BE2C (cell line): ENCODE data around the gene OPRD1.

Experiments
- DNase-seq: peaks from one replicate; pipeline ENCODE4 v3.0.0-alpha.2; 2020
- H3K27me3 ChIP-seq: fragments of 250-450 bp; sonication (Bioruptor Pico); 2 replicates; pipeline ENCODE4 v1.5.1; 2020; ENCODE audit warnings: mild to moderate bottlenecking
- H3K36me3 ChIP-seq: fragments of 250-450 bp; sonication (Bioruptor Pico); 2 replicates; pipeline ENCODE4 v1.5.1; 2020; ENCODE audit warnings: mild to moderate bottlenecking
- H3K4me1 ChIP-seq: fragments of 250-450 bp; sonication (Bioruptor Pico); 2 replicates; pipeline ENCODE4 v1.5.1; 2020
- H3K4me3 ChIP-seq: 2 replicates; pipeline ENCODE4 v1.5.1; 2011; ENCODE audit warnings: low read depth, low read length
- H3K9me3 ChIP-seq: fragments of 250-450 bp; sonication (Bioruptor Pico); 2 replicates; pipeline ENCODE4 v1.5.1; 2020
- CTCF ChIP-seq: IDR thresholded peaks from 2 replicates; pipeline ENCODE4 v1.5.1; 2012; ENCODE audit warnings: mild to moderate bottlenecking, low read depth, low read length

The OPRD1 gene

GRCh38 chr1:28885472-28885877 is 73.5 kb downstream of the OPRD1 start:
- no peak overlapping the region for H3K4me3 ChIP-seq

GRCh38 chr1:28885977-28886730 is 74.2 kb downstream of the OPRD1 start:
- no peak for TF ChIP-seq CTCF
- H3K4me3 ChIP-seq: peak overlapping the region; percentile 85; the same call in 1 of the 2 replicates
- H3K9me3 ChIP-seq: no peaks in the 10 kb centered on the region
- H3K4me1 ChIP-seq: peaks cover 21% of the 10 kb centered on the region
- no peaks in the 10 kb centered on the region for H3K27me3 ChIP-seq
- H3K36me3 ChIP-seq: 0 out of 2 replicates have a peak, but pooled peaks cover 3% of the 10 kb centered on the region
- no peak for DNase-seq

More at GRCh38 chr1:28885472-28885877, 73.5 kb downstream of the OPRD1 start:
- Histone ChIP-seq H3K36me3 (0 out of 2 replicates have a peak, but pooled peaks cover 3% of the 10 kb centered on the region), H3K9me3 (no peaks in the 10 kb centered on the region), H3K27me3 (no peaks in the 10 kb centered on the region), H3K4me1 (peaks cover 21% of the 10 kb centered on the region)
- DNase-seq: no peak
- TF ChIP-seq CTCF: no peak

- H3K36me3 ChIP-seq: 0 out of 2 replicates have a peak, but pooled peaks cover 3% of the 10 kb centered on the region
- H3K4me3 ChIP-seq: peak overlapping the region; percentile 85
- no peak for TF ChIP-seq CTCF
- peak; percentile 75 for DNase-seq
- peaks cover 21% of the 10 kb centered on the region for H3K4me1 ChIP-seq
- no peaks in the 10 kb centered on the region for H3K9me3 ChIP-seq
- no peaks in the 10 kb centered on the region for H3K27me3 ChIP-seq
These were observed 74.9 kb downstream of the OPRD1 start for GRCh38 chr1:28886731-28887418.

GRCh38 chr1:28887419-28887834 is 75.5 kb downstream of the OPRD1 start:
- no peaks in the 10 kb centered on the region for H3K9me3 ChIP-seq
- H3K4me3 ChIP-seq: peak overlapping the region; percentile 85
- 0 out of 2 replicates have a peak, but pooled peaks cover 3% of the 10 kb centered on the region for H3K36me3 ChIP-seq
- H3K4me1 ChIP-seq: peaks cover 21% of the 10 kb centered on the region
- TF ChIP-seq CTCF: no peak
- H3K27me3 ChIP-seq: no peaks in the 10 kb centered on the region
- DNase-seq: peak; percentile 17

GRCh38 chr1:28887835-28888682 is 76.1 kb downstream of the OPRD1 start:
- DNase-seq: peak; percentile 23
- Histone ChIP-seq H3K36me3 (0 out of 2 replicates have a peak, but pooled peaks cover 3% of the 10 kb centered on the region), H3K27me3 (no peaks in the 10 kb centered on the region), H3K9me3 (no peaks in the 10 kb centered on the region), H3K4me1 (peaks cover 21% of the 10 kb centered on the region), H3K4me3 (peak overlapping the region; percentile 85)
- TF ChIP-seq CTCF: no peak
